ENCODE measurements around the gene MOB2.

MOB2 gene

GRCh38 chr11:1518301-1518700 is 31.7 kb upstream of the MOB2 start:
- Histone ChIP-seq H3K4me1 (peaks cover 0 to 71% (median 48%) of the 10 kb centered on the region in 4 donors), H3K27ac (no peak overlapping the region), H3K4me3 (no peak overlapping the region), H3K27me3 (no peaks in the 10 kb centered on the region), H3K9me3 (no peaks in the 10 kb centered on the region), H3K36me3 (no peaks in the 10 kb centered on the region)
- intact Hi-C loops (cut with DNase I; ENCODE audit: low total_unique reads) = loop anchor here (5.0 to 10.0 kb wide), 2 partner anchors 214 to 316 kb away; partner anchors contain the start of gene TOLLIP
- DNase-seq = no peak
- no peak for TF ChIP-seq CTCF (IDR thresholded peaks at IDR 0.05)

GRCh38 chr11:1517117-1518005 is 30.8 kb upstream of the MOB2 start:
- no peaks in the 10 kb centered on the region for H3K36me3 ChIP-seq
- intact Hi-C loops (cut with DNase I; ENCODE audit: low total_unique reads) = loop anchor here (5.0 to 10.0 kb wide), 2 partner anchors 213 to 315 kb away; partner anchors contain the start of gene TOLLIP
- no peaks in the 10 kb centered on the region for H3K9me3 ChIP-seq
- H3K4me3 ChIP-seq = no peak overlapping the region
- no peak overlapping the region for H3K27ac ChIP-seq
- TF ChIP-seq CTCF (IDR thresholded peaks at IDR 0.05) = no peak
- DNase-seq = no peak
- H3K4me1 ChIP-seq = peaks cover 0 to 70% (median 53%) of the 10 kb centered on the region in 4 donors
- no peaks in the 10 kb centered on the region for H3K27me3 ChIP-seq

- Histone ChIP-seq H3K27ac (no peak overlapping the region), H3K4me3 (no peak overlapping the region), H3K9me3 (no peaks in the 10 kb centered on the region), H3K4me1 (peaks cover 0 to 73% (median 55%) of the 10 kb centered on the region in 4 donors), H3K36me3 (no peaks in the 10 kb centered on the region), H3K27me3 (no peaks in the 10 kb centered on the region)
- no peak for DNase-seq
- intact Hi-C loops (cut with DNase I; ENCODE audit: low total_unique reads) = loop anchor here (5.0 to 10.0 kb wide), 2 partner anchors 212 to 314 kb away; partner anchors contain the start of gene TOLLIP
- TF ChIP-seq CTCF (IDR thresholded peaks at IDR 0.05) = no peak
Measured at GRCh38 chr11:1516273-1517067, 29.9 kb upstream of the MOB2 start.

- no peaks in the 10 kb centered on the region for H3K9me3 ChIP-seq
- intact Hi-C loops (cut with DNase I; ENCODE audit: low total_unique reads) = loop anchor here (2.0 to 10.0 kb wide), 3 partner anchors 63 to 313 kb away; partner anchors contain the start of gene TOLLIP
- H3K27me3 ChIP-seq = no peaks in the 10 kb centered on the region
- DNase-seq = peak; percentile 72 to 87
- no peaks in the 10 kb centered on the region for H3K36me3 ChIP-seq
- peaks cover 0 to 63% (median 45%) of the 10 kb centered on the region in 4 donors for H3K4me1 ChIP-seq
- peak overlapping the region; percentile 16 to 28 for H3K4me3 ChIP-seq
- TF ChIP-seq CTCF (IDR thresholded peaks at IDR 0.05) = peak; percentile 92 to 97
- H3K27ac ChIP-seq = peak overlapping the region; percentile 48 to 52
Measured at GRCh38 chr11:1515082-1516060, 28.8 kb upstream of the MOB2 start.
